BJ (cell line): ENCODE results near the gene KCNMB4. TPM values are rescaled to one million over a fixed set of nuclear protein-coding genes. Genes with fewer than 3 reads are reported as not detected.

Experiments used
- CTCF ChIA-PET: fragments of 350-600 bp; formaldehyde crosslinking; extraction: SDS; loops from one replicate; lab custom pipeline; 2021; ENCODE audit warnings: antibody characterized with exemption, inconsistent platforms; lab: Yijun Ruan, JAX
- POLR2A ChIA-PET: fragments of 300-600 bp; sonication (Branson Sonifier 250); formaldehyde crosslinking; extraction: SDS; loops from one replicate; lab custom pipeline; 2021; ENCODE audit warnings: antibody characterized with exemption; lab: Charles Lee
- DNase-seq: peaks from one replicate; pipeline ENCODE4 v3.0.0-alpha.2; 2011; ENCODE audit warnings: low read depth
- H3K27me3 ChIP-seq: 2 replicates; pipeline ENCODE4 v1.6.0; 2011; ENCODE audit warnings: low read length; ENCODE audit not compliant: control insufficient read depth, insufficient read depth
- H3K36me3 ChIP-seq: 2 replicates; pipeline ENCODE4 v1.5.1; 2011; ENCODE audit warnings: low read length; ENCODE audit not compliant: control insufficient read depth, insufficient read depth
- H3K4me3 ChIP-seq: 2 replicates; pipeline ENCODE4 v1.5.1; 2011; ENCODE audit warnings: low read depth, mild to moderate bottlenecking, control low read depth, low read length
- CTCF ChIP-seq: IDR thresholded peaks from 2 replicates; pipeline ENCODE4 v1.5.1; 2011; ENCODE audit warnings: low read depth, mild to moderate bottlenecking, control low read depth, inconsistent platforms, low read length, moderate library complexity; ENCODE audit not compliant: insufficient read depth
- polyA plus RNA-seq: library from polyadenylated mRNA; depleted of rRNA; stranded (reverse); fragments of >200 nt; gene quantifications from 2 replicates; pipeline ENCODE4 v1.2.3, GENCODE V29; 2011; rRNA removed
- small RNA-seq: library from RNA; depleted of rRNA; stranded (forward); fragments of <200 nt; gene quantifications from one replicate; pipeline ENCODE3, GENCODE V24; 2012; ENCODE audit warnings: low replicate concordance, low read depth; ENCODE audit not compliant: insufficient read length

KCNMB4 gene
- polyA plus RNA-seq, 1 experiment, result 1.5 TPM

- no peaks in the 10 kb centered on the region for H3K27me3 ChIP-seq
- ChIA-PET POLR2A (no interaction called here), CTCF (no interaction called here)
- no peak for TF ChIP-seq CTCF
- H3K36me3 ChIP-seq, result no peaks in the 10 kb centered on the region
- no peak overlapping the region for H3K4me3 ChIP-seq
- no peak for DNase-seq
These were observed 102.7 kb downstream of the KCNMB4 start for GRCh38 chr12:70468741-70469140.

GRCh38 chr12:70469221-70469820 lies 103.2 kb downstream of the KCNMB4 start:
- no peaks in the 10 kb centered on the region for H3K36me3 ChIP-seq
- CTCF ChIA-PET, result no interaction called here
- DNase-seq, result no peak
- H3K4me3 ChIP-seq, result no peak overlapping the region
- POLR2A ChIA-PET, result no interaction called here
- no peaks in the 10 kb centered on the region for H3K27me3 ChIP-seq
- TF ChIP-seq CTCF, result no peak

GRCh38 chr12:70482764-70483163 lies 116.7 kb downstream of the KCNMB4 start:
- ChIA-PET CTCF (no interaction called here), POLR2A (no interaction called here)
- Histone ChIP-seq H3K4me3 (no peak overlapping the region), H3K27me3 (no peaks in the 10 kb centered on the region), H3K36me3 (no peaks in the 10 kb centered on the region)
- no peak for TF ChIP-seq CTCF
- no peak for DNase-seq

Small RNAs within 50 kb of the gene (small RNA-seq; reads per million reads assigned to genes)
- gene RNU4-65P, result not detected

Other genes with a start within 250 kb of the KCNMB4 start
- 56.9 and 84.0 TPM in 2 replicates for gene CNOT2, start 122.9 kb upstream of the KCNMB4 start, polyA plus RNA-seq